T47D (cell line): ENCODE data around the gene ZBTB16.

Experiments
- DNase-seq, 2 experiments: peaks; one replicate each; pipeline versions ENCODE4 v3.0.0 to v3.0.0-alpha.2; 2011 to 2012; ENCODE audit warnings: low read depth in 1 of 2, low spot score in 1 of 2
- JUND ChIP-seq: IDR thresholded peaks from 2 replicates; pipeline ENCODE4 v1.6.1; 2012; ENCODE audit warnings: low read depth
- in situ Hi-C: cut with HindIII; loops from 2 replicates; pipeline ENCODE4 v1.10.0; 2016; ENCODE audit warnings: low sequenced_read_pairs, low pct_unique_long_range_greater_than_20kb

ZBTB16 gene

GRCh38 chr11:114154271-114155047 is 94.9 kb downstream of the ZBTB16 start:
- no peak for TF ChIP-seq JUND
- in situ Hi-C loops = no loop called here
- DNase-seq = no peak

- in situ Hi-C loops = no loop called here
- DNase-seq = no peak
- no peak for TF ChIP-seq JUND
Measured at GRCh38 chr11:114155116-114155515, 95.6 kb downstream of the ZBTB16 start.

- in situ Hi-C loops = no loop called here
- no peak for DNase-seq
- no peak for TF ChIP-seq JUND
Measured at GRCh38 chr11:114156131-114156581, 96.6 kb downstream of the ZBTB16 start.

DNA sequence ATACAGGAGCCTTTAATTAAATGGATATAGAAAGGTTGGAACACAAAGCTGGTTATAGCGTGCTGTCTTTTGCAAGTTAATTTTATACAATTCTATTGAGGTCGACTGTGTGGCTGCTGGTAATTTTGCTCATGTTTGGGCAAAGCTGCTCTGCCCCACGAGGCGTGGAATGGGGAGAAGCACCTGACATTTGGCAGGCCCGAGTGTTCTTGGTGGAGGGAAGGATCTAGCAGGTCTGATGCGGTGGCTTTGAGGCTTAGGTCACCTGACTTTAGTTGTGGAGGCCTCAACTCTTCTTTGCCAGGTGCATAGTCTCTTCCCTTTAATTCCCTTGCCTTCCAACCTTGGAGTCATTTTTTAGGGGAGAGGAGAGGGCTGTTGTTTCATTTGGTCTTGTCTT is 97.3 kb downstream of the ZBTB16 start:
- TF ChIP-seq JUND = no peak
- in situ Hi-C loops = no loop called here
- no peak for DNase-seq

- no peak for TF ChIP-seq JUND
- in situ Hi-C loops = no loop called here
- no peak for DNase-seq
Measured at GRCh38 chr11:114157476-114158050, 98.1 kb downstream of the ZBTB16 start.

DNA sequence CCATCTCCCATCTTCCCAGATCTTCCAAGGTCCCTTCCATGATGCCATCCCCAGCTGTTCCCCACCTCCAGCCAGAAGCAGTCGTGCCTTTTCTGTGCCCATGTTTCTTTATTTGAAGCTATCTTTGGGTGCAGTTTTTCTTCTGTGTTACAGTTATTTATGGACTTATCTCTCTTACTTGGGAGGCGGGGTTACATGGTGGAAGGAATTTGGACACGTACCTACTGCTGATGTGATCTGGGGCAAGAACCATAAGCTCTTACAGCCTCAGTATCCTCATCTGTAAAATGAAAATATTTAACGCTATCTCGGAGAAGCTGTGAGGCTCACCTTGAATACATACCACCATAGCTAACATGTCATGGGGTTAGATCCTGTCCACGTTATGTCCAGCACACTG is 98.9 kb downstream of the ZBTB16 start:
- no peak for DNase-seq
- in situ Hi-C loops = no loop called here
- TF ChIP-seq JUND = no peak

DNA sequence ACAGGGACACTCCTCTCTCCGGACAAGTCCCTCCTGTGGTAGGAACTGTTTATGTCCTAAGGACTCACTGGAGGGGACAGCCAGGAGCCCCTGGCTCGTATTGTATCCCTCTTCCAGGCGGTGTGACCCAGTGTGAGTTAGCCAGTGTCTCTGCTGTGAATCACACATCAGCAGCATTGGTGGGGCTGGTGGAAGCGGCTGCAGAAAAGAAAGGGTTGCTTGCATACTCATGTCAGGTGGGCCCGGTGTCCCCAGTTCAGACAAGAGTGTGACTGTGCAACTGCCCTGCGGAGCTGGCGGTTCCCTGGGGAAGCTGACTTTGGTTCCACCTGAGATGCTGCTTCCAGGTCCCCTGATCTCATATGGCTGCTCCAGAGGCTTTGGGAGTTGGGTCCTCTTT is 99.4 kb downstream of the ZBTB16 start:
- in situ Hi-C loops = no loop called here
- no peak for TF ChIP-seq JUND
- no peak for DNase-seq

DNA sequence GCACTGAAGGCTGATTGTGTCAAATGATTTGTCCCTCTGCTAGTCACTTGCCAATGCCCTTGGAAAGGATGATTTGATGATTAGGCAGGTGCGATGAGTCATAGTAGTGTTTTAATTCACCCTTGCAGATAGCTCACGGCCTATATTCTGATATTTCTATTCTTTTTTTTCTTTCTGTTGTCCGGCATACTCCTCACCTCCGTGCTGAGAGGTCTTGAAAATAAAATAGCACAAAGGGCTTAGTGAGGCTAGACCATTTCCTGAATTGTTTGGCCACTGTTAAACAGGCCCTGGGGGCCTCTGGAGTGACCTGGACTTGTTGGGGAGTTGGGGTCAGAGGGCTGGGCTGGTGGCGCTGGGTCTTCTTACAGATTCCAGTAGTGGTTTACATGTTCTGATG is 99.8 kb downstream of the ZBTB16 start:
- TF ChIP-seq JUND = no peak
- in situ Hi-C loops = no loop called here
- DNase-seq = no peak

GRCh38 chr11:114159802-114160632 is 100.5 kb downstream of the ZBTB16 start:
- DNase-seq = peak; percentile 72 to 96
- in situ Hi-C loops = no loop called here

DNA sequence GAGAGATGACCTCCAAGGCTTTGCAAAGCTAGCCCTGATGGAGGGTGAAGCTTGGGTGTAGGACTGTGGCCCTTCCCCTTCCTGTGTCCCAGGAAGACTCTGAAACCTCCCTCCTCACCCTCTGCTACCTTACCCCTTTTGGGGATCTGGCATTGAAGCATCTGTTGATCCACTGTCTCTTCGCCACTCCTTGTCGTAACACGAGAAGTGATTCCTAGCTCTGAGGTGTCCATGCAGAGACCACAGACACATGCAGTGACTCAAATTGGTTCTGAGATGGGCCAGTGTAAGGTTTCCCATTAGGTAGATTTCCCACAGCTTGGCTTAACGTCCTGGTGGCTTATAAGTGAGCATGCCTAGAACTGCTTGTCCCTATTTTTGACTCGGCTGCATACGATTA is 101.4 kb downstream of the ZBTB16 start:
- in situ Hi-C loops = no loop called here

More at GRCh38 chr11:114159802-114160632, 100.5 kb downstream of the ZBTB16 start:
- TF ChIP-seq JUND = peak; percentile 79; the same call in 1 of the 2 replicates

GRCh38 chr11:114161486-114162250 is 102.2 kb downstream of the ZBTB16 start:
- TF ChIP-seq JUND = no peak
- no peak for DNase-seq
- in situ Hi-C loops = no loop called here

More for the DNA sequence above, 101.4 kb downstream of the ZBTB16 start:
- no peak for TF ChIP-seq JUND
- no peak for DNase-seq

DNA sequence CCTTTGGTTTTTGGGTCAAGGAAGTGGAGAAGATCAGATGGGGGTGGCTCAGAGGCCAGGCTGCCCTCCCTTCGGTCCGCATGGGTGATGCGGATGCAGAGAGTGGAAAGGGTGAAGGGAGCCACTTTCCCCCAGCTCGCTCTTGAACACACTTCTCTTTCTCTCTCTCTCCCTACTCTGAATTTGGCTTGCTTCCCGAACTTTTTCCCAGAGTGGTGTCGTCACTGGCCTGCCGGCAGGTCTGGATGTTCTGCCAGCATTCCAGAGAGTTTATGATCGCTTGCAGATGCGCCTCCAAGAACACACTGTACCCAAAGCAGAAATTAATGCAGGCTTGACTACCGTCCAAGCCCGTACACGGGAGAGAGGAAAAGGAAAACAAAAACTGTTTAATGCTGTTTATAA is 103.2 kb downstream of the ZBTB16 start:
- DNase-seq = peak; percentile 55 to 95
- peak; percentile 84; the same call in 1 of the 2 replicates for TF ChIP-seq JUND
- in situ Hi-C loops = no loop called here
